ENCODE measurements around the gene CFP. TPM values are rescaled to one million over a fixed set of nuclear protein-coding genes. Genes with fewer than 3 reads are reported as not detected.
"Not testable (repeated sequence)": the region's sequence is repeated elsewhere in the genome, so short reads cannot be mapped to it uniquely, and the experiment has no call there.

The CFP gene
- polyA plus RNA-seq, 1 donor from 2014 or later: 4.8 TPM

GRCh38 chrX:47607091-47607490, 22.6 kb downstream of the CFP start:
- no peaks in the 10 kb centered on the region for H3K27me3 ChIP-seq (ENCODE audit: insufficient read depth, low read depth, low read length)
- H3K36me3 ChIP-seq (ENCODE audit: insufficient read depth, low read length): no peaks in the 10 kb centered on the region
- H2AFZ ChIP-seq (ENCODE audit: low read depth, low read length): no peak overlapping the region
- no peaks in the 10 kb centered on the region for H3K9me2 ChIP-seq (ENCODE audit: insufficient read depth, low read length)
- H3F3A ChIP-seq (ENCODE audit: insufficient read depth, low read length, poor library complexity, severe bottlenecking): no peaks in the 10 kb centered on the region
- H4K20me1 ChIP-seq (ENCODE audit: insufficient read depth): no peaks in the 10 kb centered on the region
- no peak for TF ChIP-seq EP300 (conservative IDR thresholded peaks at IDR 0.05; ENCODE audit: poor library complexity, severe bottlenecking)
- TF ChIP-seq MXI1 (conservative IDR thresholded peaks at IDR 0.05; ENCODE audit: poor library complexity, severe bottlenecking): no peak
- no peak for TF ChIP-seq CTCF (IDR thresholded peaks at IDR 0.05; ENCODE audit: poor library complexity, severe bottlenecking)
- TF ChIP-seq POLR2AphosphoS5 (IDR thresholded peaks at IDR 0.05): no peak
- TF ChIP-seq REST (IDR thresholded peaks at IDR 0.05; ENCODE audit: borderline replicate concordance): no peak
- TF ChIP-seq SMC3 (conservative IDR thresholded peaks at IDR 0.05; ENCODE audit: poor library complexity): no peak
- no peak for TF ChIP-seq RAD21 (conservative IDR thresholded peaks at IDR 0.05)
- no peak for TF ChIP-seq EZH2 (IDR thresholded peaks at IDR 0.05; ENCODE audit: borderline replicate concordance, insufficient read depth, low read length, poor library complexity, severe bottlenecking)
- no peak for TF ChIP-seq TAF1 (IDR thresholded peaks at IDR 0.05; ENCODE audit: low read depth)
- H3K9me3 ChIP-seq (ENCODE audit: low read length): no peaks in the 10 kb centered on the region
- no peak overlapping the region for H3K4me3 ChIP-seq (ENCODE audit: low read length)
- H3K4me2 ChIP-seq (ENCODE audit: low read length): no peak overlapping the region
- no peaks in the 10 kb centered on the region for H3K79me2 ChIP-seq (replicated peaks; ENCODE audit: insufficient read depth, low read length)
- no peak overlapping the region for H3K9ac ChIP-seq (ENCODE audit: low read length)
- H3K27ac ChIP-seq (ENCODE audit: low read length): no peak overlapping the region

GRCh38 chrX:47605024-47605423, 24.7 kb downstream of the CFP start:
- Histone ChIP-seq H4K20me1 (ENCODE audit: insufficient read depth) (no peaks in the 10 kb centered on the region), H3F3A (ENCODE audit: insufficient read depth, low read length, poor library complexity, severe bottlenecking) (no peaks in the 10 kb centered on the region), H3K4me3 (ENCODE audit: low read length) (no peak overlapping the region), H3K9me2 (ENCODE audit: insufficient read depth, low read length) (no peaks in the 10 kb centered on the region), H3K79me2 (replicated peaks; ENCODE audit: insufficient read depth, low read length) (no peaks in the 10 kb centered on the region), H2AFZ (ENCODE audit: low read depth, low read length) (no peak overlapping the region), H3K27me3 (ENCODE audit: insufficient read depth, low read depth, low read length) (no peaks in the 10 kb centered on the region), H3K9ac (ENCODE audit: low read length) (no peak overlapping the region), H3K4me2 (ENCODE audit: low read length) (no peak overlapping the region), H3K9me3 (ENCODE audit: low read length) (no peaks in the 10 kb centered on the region), H3K27ac (ENCODE audit: low read length) (no peak overlapping the region), H3K36me3 (ENCODE audit: insufficient read depth, low read length) (no peaks in the 10 kb centered on the region)
- TF ChIP-seq SMC3 (conservative IDR thresholded peaks at IDR 0.05; ENCODE audit: poor library complexity) (no peak), REST (IDR thresholded peaks at IDR 0.05; ENCODE audit: borderline replicate concordance) (no peak), EZH2 (IDR thresholded peaks at IDR 0.05; ENCODE audit: borderline replicate concordance, insufficient read depth, low read length, poor library complexity, severe bottlenecking) (no peak), EP300 (conservative IDR thresholded peaks at IDR 0.05; ENCODE audit: poor library complexity, severe bottlenecking) (no peak), POLR2AphosphoS5 (IDR thresholded peaks at IDR 0.05) (no peak), MXI1 (conservative IDR thresholded peaks at IDR 0.05; ENCODE audit: poor library complexity, severe bottlenecking) (no peak), CTCF (IDR thresholded peaks at IDR 0.05; ENCODE audit: poor library complexity, severe bottlenecking) (no peak), RAD21 (conservative IDR thresholded peaks at IDR 0.05) (no peak), TAF1 (IDR thresholded peaks at IDR 0.05; ENCODE audit: low read depth) (no peak)

- H3K79me2 ChIP-seq (replicated peaks; ENCODE audit: insufficient read depth, low read length); H4K20me1 ChIP-seq (ENCODE audit: insufficient read depth); H3K9me2 ChIP-seq (ENCODE audit: insufficient read depth, low read length); H2AFZ ChIP-seq (ENCODE audit: low read depth, low read length); H3K4me3 ChIP-seq (ENCODE audit: low read length); H3K27ac ChIP-seq (ENCODE audit: low read length); H3K9me3 ChIP-seq (ENCODE audit: low read length); H3K36me3 ChIP-seq (ENCODE audit: insufficient read depth, low read length); H3K27me3 ChIP-seq (ENCODE audit: insufficient read depth, low read depth, low read length); H3K9ac ChIP-seq (ENCODE audit: low read length); H3F3A ChIP-seq (ENCODE audit: insufficient read depth, low read length, poor library complexity, severe bottlenecking); H3K4me2 ChIP-seq (ENCODE audit: low read length): not testable (repeated sequence)
Measured at GRCh38 chrX:47603125-47603524, 26.6 kb downstream of the CFP start.
